ENCODE results near the gene PRKCD. TPM values are rescaled to one million over a fixed set of nuclear protein-coding genes. Genes with fewer than 3 reads are reported as not detected.

Gene PRKCD
- polyA plus RNA-seq, 4 donors = 17.8 to 26.4 (median 23.4) TPM

- DNase-seq (ENCODE audit: low read depth in 4 of 4, low spot score in 2 of 4) = no peak
These were observed 8.9 kb downstream of the PRKCD start for GRCh38 chr3:53169832-53170324.

GRCh38 chr3:53170325-53171063 lies 9.5 kb downstream of the PRKCD start:
- DNase-seq (ENCODE audit: low read depth in 4 of 4, low spot score in 2 of 4) = no peak

- DNase-seq (ENCODE audit: low read depth in 4 of 4, low spot score in 2 of 4) = no peak
These were observed 10.0 kb downstream of the PRKCD start for GRCh38 chr3:53171064-53171418.

DNA sequence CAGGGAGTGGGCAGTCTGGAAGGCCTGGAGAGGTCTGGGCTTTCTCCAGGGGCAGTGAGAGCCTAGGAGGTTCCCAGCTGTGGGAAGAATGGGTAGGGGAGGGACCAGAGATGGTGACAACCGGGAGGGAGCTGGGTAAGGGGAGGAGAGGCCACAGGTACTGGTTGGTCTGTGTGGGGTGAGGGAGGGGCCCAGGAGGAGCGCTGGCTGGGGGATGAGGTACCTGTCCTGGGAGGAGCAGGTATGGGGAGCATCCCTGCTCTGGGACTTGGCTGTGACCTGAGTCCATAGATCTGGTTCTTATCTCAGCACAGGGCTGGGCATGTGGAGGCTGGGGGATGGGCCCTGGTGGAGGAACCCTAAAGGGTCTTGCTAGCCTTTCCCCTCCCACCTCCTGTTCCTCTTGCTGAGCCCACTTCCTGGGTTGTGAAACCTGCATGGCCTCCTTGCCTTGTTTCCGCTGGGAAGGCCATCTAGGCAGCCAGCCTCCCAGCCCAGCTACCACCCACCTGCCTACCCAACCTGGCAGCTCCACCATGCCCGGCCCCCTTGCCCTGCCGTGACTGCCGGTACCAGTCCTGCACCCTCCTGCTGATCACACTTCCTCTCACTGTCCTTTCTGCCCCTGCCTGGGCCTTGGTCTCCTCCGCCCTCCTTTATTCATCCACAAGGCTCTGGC lies 11.0 kb downstream of the PRKCD start:
- no peak for DNase-seq (ENCODE audit: low read depth in 4 of 4, low spot score in 2 of 4)

GRCh38 chr3:53173107-53173506 lies 12.1 kb downstream of the PRKCD start:
- DNase-seq (ENCODE audit: low read depth in 4 of 4, low spot score in 2 of 4) = no peak

DNA sequence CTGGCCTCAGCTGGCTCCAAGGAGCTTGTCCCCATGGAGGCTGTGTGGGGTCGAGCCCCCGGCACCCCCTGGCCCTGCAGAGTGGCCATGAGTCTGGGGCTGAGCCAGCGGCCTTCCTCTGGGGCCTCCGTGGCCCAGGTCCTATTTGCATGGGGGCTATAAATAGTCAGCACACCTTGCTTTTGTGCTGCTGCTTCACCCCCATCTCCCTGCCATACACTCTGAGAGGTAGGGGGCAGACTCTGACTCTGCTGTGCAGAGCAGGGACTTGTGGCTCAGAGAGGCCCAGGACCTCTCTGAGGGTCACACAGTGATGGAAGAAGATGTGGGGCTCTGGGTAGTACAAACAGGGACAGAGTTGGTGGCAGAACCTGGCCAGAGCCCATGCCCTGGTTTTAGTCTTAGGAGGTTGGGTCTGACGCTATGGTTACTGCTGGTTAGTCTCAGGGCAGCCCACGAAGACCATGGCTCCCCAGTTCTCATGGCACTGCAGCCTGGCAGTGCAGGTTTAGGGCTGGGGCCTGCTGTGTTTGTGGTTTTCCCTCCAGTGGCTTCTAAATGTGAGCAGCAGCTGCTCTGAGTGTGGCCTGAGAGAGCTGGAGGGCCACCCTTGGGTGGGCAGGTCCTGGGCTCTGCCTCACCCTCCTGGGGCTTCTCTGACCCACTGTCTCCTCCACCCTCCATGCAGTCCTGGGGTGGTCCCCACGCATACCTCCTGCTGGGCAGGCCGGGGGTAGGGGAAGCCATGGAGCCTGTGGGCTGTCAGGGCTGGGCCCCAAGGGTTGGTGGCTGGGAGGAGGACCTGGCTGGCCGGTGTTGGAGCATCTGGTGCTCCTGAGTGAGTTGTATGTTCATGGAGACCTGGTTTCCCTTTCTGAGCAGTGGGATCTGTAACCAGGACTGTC lies 13.6 kb downstream of the PRKCD start:
- DNase-seq (ENCODE audit: low read depth in 4 of 4, low spot score in 2 of 4) = no peak

- no peak for DNase-seq (ENCODE audit: low read depth in 4 of 4, low spot score in 2 of 4)
These were observed 14.9 kb downstream of the PRKCD start for GRCh38 chr3:53175613-53176540.

GRCh38 chr3:53178246-53178645 lies 17.2 kb downstream of the PRKCD start:
- no peak for DNase-seq (ENCODE audit: low read depth in 4 of 4, low spot score in 2 of 4)

GRCh38 chr3:53179580-53179979 lies 18.6 kb downstream of the PRKCD start:
- no peak for DNase-seq (ENCODE audit: low read depth in 4 of 4, low spot score in 2 of 4)

GRCh38 chr3:53180305-53181023 lies 19.5 kb downstream of the PRKCD start:
- DNase-seq (ENCODE audit: low read depth in 4 of 4, low spot score in 2 of 4) = no peak

DNA sequence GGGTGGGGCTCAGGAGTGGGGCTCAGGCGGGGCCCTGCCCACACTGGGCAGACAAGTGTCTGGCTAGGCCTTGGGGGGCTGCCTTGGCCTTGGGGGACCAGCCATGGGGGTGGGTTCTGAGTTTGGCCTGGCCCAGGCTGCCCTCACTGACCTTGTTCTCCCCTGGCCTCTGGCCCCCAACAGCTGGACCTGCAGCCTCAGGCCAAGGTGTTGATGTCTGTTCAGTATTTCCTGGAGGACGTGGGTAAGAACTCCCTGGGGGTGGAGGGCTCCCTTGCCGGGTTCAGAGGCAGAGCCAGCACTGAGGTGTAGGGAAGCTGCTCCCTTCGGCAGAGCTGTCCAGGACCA lies 20.0 kb downstream of the PRKCD start:
- DNase-seq (ENCODE audit: low read depth in 4 of 4, low spot score in 2 of 4) = no peak

GRCh38 chr3:53181528-53181927 lies 20.5 kb downstream of the PRKCD start:
- DNase-seq (ENCODE audit: low read depth in 4 of 4, low spot score in 2 of 4) = no peak

GRCh38 chr3:53182764-53183355 lies 21.9 kb downstream of the PRKCD start:
- DNase-seq (ENCODE audit: low read depth in 4 of 4, low spot score in 2 of 4) = no peak

GRCh38 chr3:53183514-53183913 lies 22.5 kb downstream of the PRKCD start:
- no peak for DNase-seq (ENCODE audit: low read depth in 4 of 4, low spot score in 2 of 4)

DNA sequence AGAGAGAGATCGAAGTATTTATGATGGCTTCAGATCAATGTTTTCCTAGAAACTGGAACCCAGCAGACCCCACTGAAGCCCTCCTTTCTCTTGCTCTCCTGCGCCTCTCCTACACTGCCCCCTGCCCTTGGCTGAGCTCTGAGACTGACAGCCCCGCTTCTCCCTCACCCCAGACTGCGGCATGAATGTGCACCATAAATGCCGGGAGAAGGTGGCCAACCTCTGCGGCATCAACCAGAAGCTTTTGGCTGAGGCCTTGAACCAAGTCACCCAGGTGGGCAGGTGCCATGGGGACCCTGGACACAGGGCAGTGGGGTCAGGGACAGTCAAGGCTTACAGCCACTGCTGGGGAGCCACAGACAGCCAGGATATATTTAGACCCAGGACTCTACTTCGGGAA lies 23.7 kb downstream of the PRKCD start:
- DNase-seq (ENCODE audit: low read depth in 4 of 4, low spot score in 2 of 4) = no peak

DNA sequence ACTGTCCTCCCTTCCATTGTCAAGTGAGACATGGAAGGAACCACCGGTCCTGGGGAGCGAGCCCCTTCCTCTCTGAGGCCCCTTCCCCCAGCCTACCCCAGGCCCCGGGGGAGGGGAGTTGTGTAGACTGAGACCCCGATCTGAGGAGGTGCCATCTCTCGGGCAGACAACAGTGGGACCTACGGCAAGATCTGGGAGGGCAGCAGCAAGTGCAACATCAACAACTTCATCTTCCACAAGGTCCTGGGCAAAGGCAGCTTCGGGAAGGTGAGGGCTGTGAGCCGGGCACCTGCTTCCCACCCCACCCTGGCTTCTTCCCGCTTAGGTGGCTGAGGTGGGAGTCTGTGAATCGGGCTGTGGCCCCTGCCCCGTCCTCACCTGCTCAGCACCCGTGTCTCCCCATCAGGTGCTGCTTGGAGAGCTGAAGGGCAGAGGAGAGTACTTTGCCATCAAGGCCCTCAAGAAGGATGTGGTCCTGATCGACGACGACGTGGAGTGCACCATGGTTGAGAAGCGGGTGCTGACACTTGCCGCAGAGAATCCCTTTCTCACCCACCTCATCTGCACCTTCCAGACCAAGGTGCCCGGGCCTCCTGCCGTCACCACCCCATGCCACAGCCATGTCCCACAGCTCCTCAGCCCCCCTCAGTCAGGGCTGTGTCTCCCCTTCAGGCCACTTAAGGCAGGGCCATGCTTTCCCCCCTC lies 24.9 kb downstream of the PRKCD start:
- DNase-seq (ENCODE audit: low read depth in 4 of 4, low spot score in 2 of 4) = no peak

- DNase-seq (ENCODE audit: low read depth in 4 of 4, low spot score in 2 of 4) = no peak
These were observed 25.7 kb downstream of the PRKCD start for GRCh38 chr3:53186726-53187125.

GRCh38 chr3:53187430-53187829 lies 26.4 kb downstream of the PRKCD start:
- no peak for DNase-seq (ENCODE audit: low read depth in 4 of 4, low spot score in 2 of 4)
